ENCODE measurements around the gene SRSF1.

SRSF1 gene

DNA sequence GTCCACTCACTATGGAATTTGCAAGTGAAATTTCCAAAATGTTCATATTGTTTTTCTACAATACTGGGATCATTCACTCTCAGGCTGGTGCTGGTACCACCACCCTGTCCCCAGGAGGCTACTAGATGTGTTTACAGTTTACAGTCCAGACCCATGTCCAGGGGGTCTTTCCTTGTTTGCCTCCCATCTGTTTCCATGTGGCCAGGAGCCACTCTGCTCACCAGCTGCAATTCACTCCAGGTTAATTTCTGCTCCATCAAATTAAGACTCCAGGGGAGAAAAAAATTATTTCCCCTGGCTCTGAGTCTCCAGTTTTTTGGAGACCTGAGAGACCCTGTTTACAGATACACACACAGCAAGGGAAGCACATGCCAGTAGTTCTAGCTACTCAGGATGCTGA, 12.5 kb upstream of the SRSF1 start:
- no peak overlapping the region for H3K4me3 ChIP-seq (ENCODE audit: control insufficient read depth, low read depth, low read length)
- DNase-seq (ENCODE audit: low read depth): no peak
- TF ChIP-seq, protein P1, sequence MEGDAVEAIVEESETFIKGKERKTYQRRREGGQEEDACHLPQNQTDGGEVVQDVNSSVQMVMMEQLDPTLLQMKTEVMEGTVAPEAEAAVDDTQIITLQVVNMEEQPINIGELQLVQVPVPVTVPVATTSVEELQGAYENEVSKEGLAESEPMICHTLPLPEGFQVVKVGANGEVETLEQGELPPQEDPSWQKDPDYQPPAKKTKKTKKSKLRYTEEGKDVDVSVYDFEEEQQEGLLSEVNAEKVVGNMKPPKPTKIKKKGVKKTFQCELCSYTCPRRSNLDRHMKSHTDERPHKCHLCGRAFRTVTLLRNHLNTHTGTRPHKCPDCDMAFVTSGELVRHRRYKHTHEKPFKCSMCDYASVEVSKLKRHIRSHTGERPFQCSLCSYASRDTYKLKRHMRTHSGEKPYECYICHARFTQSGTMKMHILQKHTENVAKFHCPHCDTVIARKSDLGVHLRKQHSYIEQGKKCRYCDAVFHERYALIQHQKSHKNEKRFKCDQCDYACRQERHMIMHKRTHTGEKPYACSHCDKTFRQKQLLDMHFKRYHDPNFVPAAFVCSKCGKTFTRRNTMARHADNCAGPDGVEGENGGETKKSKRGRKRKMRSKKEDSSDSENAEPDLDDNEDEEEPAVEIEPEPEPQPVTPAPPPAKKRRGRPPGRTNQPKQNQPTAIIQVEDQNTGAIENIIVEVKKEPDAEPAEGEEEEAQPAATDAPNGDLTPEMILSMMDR (IDR thresholded peaks at IDR 0.05; ENCODE audit: control insufficient read depth, insufficient read depth, low read depth, low read length, missing control alignments): no peak

DNA sequence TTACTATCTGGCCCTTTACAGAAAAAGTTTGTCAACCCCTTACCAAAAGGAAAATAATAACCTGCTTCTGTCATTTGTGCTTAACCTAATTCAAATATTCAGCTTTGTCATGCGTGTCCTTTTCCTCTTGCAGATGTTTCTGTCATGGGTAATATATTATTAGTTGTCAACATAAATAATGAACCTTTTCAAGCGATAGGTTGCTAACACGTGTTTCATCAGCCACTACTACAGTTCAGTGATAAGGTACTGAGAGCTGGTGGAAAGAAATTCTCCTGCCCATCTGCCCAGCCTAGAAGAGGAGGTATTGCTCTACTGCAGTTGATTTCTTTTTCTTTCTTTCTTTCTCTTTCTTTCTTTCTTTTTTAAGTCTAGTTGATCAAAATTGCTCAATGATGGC, 12.0 kb upstream of the SRSF1 start:
- TF ChIP-seq, protein P1 (IDR thresholded peaks at IDR 0.05; ENCODE audit: control insufficient read depth, insufficient read depth, low read depth, low read length, missing control alignments): no peak

DNA sequence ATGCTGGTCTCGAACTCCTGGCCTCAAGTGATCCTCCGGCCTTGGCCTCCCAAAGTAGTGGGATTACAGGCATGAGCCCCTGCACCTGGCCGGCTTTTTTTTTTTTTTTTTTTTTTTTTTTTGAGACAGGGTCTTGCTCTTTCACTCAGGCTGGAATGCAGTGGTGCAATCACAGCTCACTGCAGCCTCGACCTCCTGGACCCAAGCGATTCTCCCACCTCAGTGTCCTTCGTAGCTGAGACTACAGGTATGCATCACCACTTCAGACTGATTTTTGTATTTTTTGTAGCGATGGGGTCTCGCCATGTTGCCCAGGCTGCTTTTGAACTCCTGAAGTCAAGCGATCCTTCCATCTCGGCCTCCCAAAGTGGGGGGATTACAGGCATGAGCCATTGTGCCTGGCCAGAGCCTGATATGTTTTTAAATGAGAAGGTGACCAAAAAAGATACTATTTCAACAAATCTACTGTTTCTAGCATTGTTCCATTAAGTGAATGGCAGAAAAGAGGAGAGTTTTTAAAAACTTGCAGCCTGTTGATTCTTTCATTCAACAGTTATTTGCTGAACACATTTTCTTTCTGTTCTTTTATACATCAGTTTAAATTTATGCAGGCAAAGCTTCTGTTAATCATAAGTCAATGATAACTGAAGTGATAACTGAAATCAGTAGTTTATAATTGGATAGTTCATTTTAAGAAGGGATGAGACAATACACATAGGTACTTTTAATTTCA, 3.2 kb upstream of the SRSF1 start:
- no peak overlapping the region for H3K4me3 ChIP-seq (ENCODE audit: control insufficient read depth, low read depth, low read length)
- TF ChIP-seq, protein P1 (IDR thresholded peaks at IDR 0.05; ENCODE audit: control insufficient read depth, insufficient read depth, low read depth, low read length, missing control alignments): no peak
- no peak for DNase-seq (ENCODE audit: low read depth)

More for the DNA sequence above, 12.0 kb upstream of the SRSF1 start:
- no peak for DNase-seq (ENCODE audit: low read depth)
- no peak overlapping the region for H3K4me3 ChIP-seq (ENCODE audit: control insufficient read depth, low read depth, low read length)

DNA sequence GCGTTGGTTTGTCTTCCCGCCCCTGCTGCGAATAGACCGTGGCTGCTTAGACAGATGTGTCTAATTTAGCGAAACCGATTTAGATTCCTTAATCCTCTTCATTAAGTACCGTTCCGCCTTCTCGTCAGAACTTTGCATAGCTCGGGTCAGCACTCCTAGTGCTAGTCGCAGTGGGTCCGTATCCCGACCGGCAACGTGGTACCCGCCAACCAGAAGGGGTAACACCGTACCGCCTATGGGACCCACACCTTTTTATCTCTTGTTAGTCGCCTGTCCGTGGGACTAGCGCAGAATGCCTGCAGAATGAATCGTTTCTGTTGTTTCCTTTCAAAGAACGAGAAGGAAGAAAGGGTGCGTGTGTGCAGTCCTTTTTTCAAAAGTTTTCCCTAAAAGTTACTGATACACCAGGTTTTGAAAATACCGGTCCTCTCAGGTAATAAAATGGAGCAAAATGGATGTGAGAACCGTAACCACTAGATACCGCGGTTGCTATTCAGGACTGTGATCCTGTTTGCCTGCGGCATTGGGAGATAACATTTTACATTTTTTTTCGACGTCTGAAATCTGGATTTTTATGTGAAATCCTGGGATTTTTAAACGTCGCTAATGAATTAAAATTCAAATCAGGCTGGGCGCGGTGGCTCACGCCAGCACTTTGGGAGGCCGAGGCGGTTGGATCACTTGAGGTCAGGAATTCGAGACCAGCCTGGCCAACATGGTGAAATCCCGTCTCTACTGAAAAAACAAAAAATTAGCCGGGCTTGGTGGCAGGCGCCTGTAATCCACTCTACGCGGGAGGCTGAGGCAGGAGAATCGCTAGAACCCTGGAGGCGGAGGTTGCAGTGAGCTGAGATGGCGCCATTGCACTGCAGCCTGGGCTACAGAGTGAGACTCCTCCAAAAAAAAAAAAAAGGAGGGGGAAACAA, 998 bp upstream of the SRSF1 start:
- TF ChIP-seq, protein P1 (IDR thresholded peaks at IDR 0.05; ENCODE audit: control insufficient read depth, insufficient read depth, low read depth, low read length, missing control alignments): no peak
- DNase-seq (ENCODE audit: low read depth): no peak
- H3K4me3 ChIP-seq (ENCODE audit: control insufficient read depth, low read depth, low read length): peak overlapping the region; percentile 91

DNA sequence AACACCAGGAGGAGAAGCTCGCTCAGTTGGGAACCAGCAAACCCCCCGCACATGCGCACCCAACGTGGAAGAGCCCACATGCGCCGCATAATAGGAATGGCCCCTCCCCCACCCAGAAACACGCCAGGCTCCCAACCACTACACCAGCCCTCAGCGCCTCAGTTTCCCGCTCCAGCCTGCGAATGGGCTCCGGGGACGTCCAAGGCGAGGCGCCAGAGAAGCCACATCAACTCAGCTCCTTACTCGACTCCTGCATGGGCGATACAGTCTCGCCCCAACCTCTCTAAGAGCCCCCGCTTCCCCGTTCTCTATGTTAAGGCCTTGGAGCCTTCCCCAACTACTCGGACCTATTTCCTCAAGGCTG, 504 bp downstream of the SRSF1 start:
- H3K4me3 ChIP-seq (ENCODE audit: control insufficient read depth, low read depth, low read length): peak overlapping the region; percentile 91
- TF ChIP-seq, protein P1 (IDR thresholded peaks at IDR 0.05; ENCODE audit: control insufficient read depth, insufficient read depth, low read depth, low read length, missing control alignments): no peak
- no peak for DNase-seq (ENCODE audit: low read depth)

DNA sequence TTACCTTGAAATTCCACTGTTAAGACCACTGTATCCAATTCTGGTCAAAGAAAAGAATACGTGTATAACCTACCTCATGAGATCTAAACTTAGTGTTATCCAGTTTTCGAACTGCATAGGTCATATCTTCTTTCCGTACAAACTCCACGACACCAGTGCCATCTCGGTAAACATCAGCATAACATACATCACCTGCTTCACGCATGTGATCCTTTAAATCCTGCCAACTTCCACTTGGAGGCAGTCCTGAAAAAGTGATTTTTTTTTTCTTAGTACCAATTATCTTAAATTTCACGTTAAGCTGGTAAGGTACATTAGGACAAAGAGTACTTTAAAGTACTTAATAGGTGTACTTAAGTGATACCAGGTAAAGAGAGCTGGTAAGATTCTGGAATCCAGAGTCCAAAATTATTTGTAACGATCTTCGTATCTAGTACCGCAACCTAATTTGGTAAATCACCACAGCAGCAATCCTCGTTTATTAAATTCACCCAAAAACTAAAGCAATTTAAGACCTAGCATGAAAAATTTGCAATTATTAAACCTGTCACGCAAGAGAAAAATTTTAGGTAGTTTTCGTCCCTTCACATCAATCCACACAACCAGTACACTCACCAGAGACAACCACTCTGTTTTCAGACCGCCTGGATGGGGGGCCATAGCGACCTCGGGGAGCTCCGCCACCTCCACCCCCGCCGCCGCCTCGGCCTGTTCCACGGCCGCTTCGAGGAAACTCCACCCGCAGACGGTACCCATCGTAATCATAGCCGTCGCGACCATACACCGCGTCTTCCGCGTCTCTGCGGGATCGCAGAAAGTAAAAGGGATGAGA, 1.1 kb downstream of the SRSF1 start:
- H3K4me3 ChIP-seq (ENCODE audit: control insufficient read depth, low read depth, low read length): peak overlapping the region; percentile 91
- DNase-seq (ENCODE audit: low read depth): no peak

More for the DNA sequence above, 1.1 kb downstream of the SRSF1 start:
- TF ChIP-seq, protein P1 (IDR thresholded peaks at IDR 0.05; ENCODE audit: control insufficient read depth, insufficient read depth, low read depth, low read length, missing control alignments): no peak

Measured in AG09309 (cell line).